ENCODE data around the gene LAMC1.

LAMC1 gene

DNA sequence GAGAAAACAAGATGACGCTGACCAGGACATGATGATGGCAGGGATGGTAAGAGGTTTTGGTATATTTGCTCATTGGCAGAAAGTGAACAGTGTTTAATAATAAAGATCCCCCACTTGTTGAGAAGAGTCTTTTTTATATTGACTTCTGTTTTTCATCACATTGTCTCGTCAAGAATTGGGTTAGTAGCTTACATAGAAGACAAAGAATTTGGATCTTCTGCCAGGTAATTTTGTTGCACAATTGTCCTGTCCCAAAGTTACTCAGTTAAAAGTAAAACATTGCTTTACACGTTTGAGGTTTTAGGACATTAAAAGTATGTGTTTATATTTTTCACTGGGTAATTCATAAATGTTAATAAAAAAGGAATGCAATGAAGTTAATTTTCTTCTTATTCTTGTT lies 114.6 kb downstream of the LAMC1 start:
- Histone ChIP-seq H3K27me3 (ENCODE audit: insufficient read depth, low read depth) (no peaks in the 10 kb centered on the region), H4K20me1 (ENCODE audit: insufficient read depth) (no peaks in the 10 kb centered on the region), H3K36me3 (ENCODE audit: insufficient read depth) (peaks cover 3% of the 10 kb centered on the region; the same call in 1 of the 2 replicates), H3K27ac (no peak overlapping the region), H3K9ac (no peak overlapping the region), H3K4me2 (no peak overlapping the region), H3K4me1 (ENCODE audit: low read depth, poor library complexity, severe bottlenecking) (no peaks in the 10 kb centered on the region), H3K79me2 (ENCODE audit: insufficient read depth, low read depth) (no peaks in the 10 kb centered on the region), H3K4me3 (IDR thresholded peaks at IDR 0.05; ENCODE audit: insufficient read depth, low read depth, low read length) (no peak overlapping the region), H2AFZ (ENCODE audit: low read depth) (no peak overlapping the region)
- TF ChIP-seq CTCF (conservative IDR thresholded peaks at IDR 0.05; ENCODE audit: low read depth, low read length): no peak

DNA sequence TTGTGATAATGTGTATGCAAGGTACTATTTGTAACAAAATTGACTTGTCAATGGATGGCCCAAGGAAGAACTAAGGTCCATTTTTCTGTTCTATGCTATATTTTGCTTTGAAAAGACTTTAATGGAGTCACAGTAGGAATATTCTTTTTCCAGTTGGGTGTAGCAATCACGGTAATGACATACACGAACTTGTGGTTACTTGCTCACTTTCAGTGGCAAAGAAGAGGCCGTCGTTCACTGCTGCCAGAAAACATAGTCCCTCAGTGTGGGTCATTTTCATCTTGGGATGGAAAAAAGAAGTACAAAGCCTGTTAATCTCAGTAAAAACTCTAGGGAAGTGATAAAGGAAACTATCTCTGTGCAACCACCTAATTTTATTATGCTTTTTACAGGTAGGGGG lies 115.1 kb downstream of the LAMC1 start:
- Histone ChIP-seq H3K79me2 (ENCODE audit: insufficient read depth, low read depth) (no peaks in the 10 kb centered on the region), H3K4me2 (no peak overlapping the region), H4K20me1 (ENCODE audit: insufficient read depth) (no peaks in the 10 kb centered on the region), H3K27me3 (ENCODE audit: insufficient read depth, low read depth) (no peaks in the 10 kb centered on the region), H3K4me1 (ENCODE audit: low read depth, poor library complexity, severe bottlenecking) (no peaks in the 10 kb centered on the region), H3K36me3 (ENCODE audit: insufficient read depth) (peaks cover 3% of the 10 kb centered on the region; the same call in 1 of the 2 replicates), H3K9ac (no peak overlapping the region), H3K4me3 (IDR thresholded peaks at IDR 0.05; ENCODE audit: insufficient read depth, low read depth, low read length) (no peak overlapping the region), H3K27ac (no peak overlapping the region), H2AFZ (ENCODE audit: low read depth) (no peak overlapping the region)
- no peak for TF ChIP-seq CTCF (conservative IDR thresholded peaks at IDR 0.05; ENCODE audit: low read depth, low read length)

DNA sequence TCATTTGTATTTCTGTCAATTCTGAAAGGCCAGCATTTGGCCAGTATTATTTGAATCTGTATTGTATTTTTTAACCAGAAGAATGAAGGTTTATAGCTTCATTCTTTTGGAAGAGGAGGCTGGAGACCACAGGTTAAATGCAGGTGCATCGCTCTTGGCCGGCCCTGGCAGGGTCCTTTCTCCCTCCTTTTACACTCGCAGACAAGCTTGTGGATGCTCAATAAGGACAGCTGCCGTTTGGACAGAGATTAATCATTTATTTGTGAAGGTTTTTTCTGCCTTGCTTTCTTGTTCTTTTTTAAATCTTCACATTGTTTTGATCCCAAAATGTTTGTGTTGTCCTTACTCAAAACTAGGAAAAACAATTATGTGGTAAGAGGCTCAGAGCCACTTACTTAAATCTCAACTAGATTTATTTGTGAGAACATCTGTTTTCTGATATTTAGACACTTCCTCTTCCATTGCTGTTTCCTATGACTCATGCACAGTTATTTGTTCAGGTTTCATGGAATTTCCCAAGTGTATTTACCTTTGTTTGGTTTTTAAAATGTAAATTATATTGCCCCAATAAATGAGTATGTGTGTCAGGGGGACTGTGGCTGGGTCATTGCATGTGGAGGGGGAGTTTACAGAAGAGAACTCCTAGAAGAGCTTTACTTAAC lies 116.2 kb downstream of the LAMC1 start:
- H3K36me3 ChIP-seq (ENCODE audit: insufficient read depth): peaks cover 3% of the 10 kb centered on the region; the same call in 1 of the 2 replicates
- H3K9ac ChIP-seq: no peak overlapping the region
- no peak overlapping the region for H3K4me3 ChIP-seq (IDR thresholded peaks at IDR 0.05; ENCODE audit: insufficient read depth, low read depth, low read length)

DNA sequence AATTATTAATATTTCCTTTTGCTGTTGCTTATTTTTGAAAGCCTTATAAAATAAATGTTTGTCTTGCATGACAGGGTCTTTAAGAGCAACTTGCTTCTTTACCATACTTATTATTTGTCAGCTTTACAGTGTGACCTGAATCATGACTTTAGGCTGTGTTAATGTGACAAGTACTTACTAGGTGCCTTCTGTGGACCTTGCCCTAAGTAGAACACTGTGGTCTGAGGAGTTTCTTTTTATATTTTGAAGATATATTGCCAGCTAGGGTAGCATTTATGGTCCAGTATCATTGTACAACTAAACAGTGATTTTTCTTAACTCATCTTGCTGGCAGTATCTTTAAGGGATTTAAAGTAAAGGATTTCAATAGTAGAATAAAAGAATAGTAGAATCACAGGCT lies 117.4 kb downstream of the LAMC1 start:
- Histone ChIP-seq H3K36me3 (ENCODE audit: insufficient read depth) (0 out of 2 replicates have a peak, but pooled peaks cover 3% of the 10 kb centered on the region), H3K4me2 (no peak overlapping the region)

More for the DNA sequence above, 116.2 kb downstream of the LAMC1 start:
- H3K27ac ChIP-seq: no peak overlapping the region
- TF ChIP-seq CTCF (conservative IDR thresholded peaks at IDR 0.05; ENCODE audit: low read depth, low read length): no peak
- H3K4me1 ChIP-seq (ENCODE audit: low read depth, poor library complexity, severe bottlenecking): no peaks in the 10 kb centered on the region
- no peaks in the 10 kb centered on the region for H3K27me3 ChIP-seq (ENCODE audit: insufficient read depth, low read depth)
- H4K20me1 ChIP-seq (ENCODE audit: insufficient read depth): no peaks in the 10 kb centered on the region
- H2AFZ ChIP-seq (ENCODE audit: low read depth): no peak overlapping the region
- H3K79me2 ChIP-seq (ENCODE audit: insufficient read depth, low read depth): no peaks in the 10 kb centered on the region
- H3K4me2 ChIP-seq: no peak overlapping the region

More for the DNA sequence above, 117.4 kb downstream of the LAMC1 start:
- H3K79me2 ChIP-seq (ENCODE audit: insufficient read depth, low read depth): no peaks in the 10 kb centered on the region
- no peak overlapping the region for H2AFZ ChIP-seq (ENCODE audit: low read depth)
- TF ChIP-seq CTCF (conservative IDR thresholded peaks at IDR 0.05; ENCODE audit: low read depth, low read length): no peak
- no peaks in the 10 kb centered on the region for H3K4me1 ChIP-seq (ENCODE audit: low read depth, poor library complexity, severe bottlenecking)
- H3K9ac ChIP-seq: no peak overlapping the region
- no peak overlapping the region for H3K27ac ChIP-seq
- H4K20me1 ChIP-seq (ENCODE audit: insufficient read depth): no peaks in the 10 kb centered on the region
- no peaks in the 10 kb centered on the region for H3K27me3 ChIP-seq (ENCODE audit: insufficient read depth, low read depth)
- no peak overlapping the region for H3K4me3 ChIP-seq (IDR thresholded peaks at IDR 0.05; ENCODE audit: insufficient read depth, low read depth, low read length)
